ENCODE results near the gene WNK1.

Gene WNK1

GRCh38 chr12:958588-959123 is 206.3 kb downstream of the WNK1 start:
- DNase-seq: no peak
